ENCODE data around the gene TSGA10IP.
A peak's percentile ranks its signal among the peaks of the same experiment; 100 is the strongest.

The TSGA10IP gene

DNA sequence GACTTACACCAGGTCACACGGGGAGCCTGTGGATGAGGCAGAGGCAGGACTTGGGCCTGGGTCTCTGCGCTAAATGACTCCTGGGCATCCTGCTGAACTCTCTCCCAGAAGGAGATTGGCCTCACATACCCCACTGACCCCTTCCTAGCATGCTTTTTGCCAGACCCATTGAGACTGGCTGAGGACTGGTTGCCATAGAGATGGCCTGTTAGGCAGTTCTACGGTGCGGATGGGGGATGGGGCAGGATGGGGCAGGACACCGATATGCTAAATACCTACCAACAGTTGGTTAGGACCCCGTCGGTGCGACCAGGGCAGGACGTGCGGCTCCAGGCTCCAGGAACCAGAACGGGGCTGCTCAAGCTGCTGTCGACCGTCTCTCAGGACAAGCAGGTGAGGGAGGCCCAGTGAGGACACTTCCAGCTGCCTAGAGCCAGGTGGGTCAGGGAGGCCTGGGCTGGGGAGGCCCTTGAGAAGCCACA lies at the start of gene TSGA10IP:
Gene TSGA10IP, plus strand, starts transcription at position 51 of the 482 bp plus-strand sequence. Its CDS starts 196 bp downstream, at position 247.
- no peak for DNase-seq

GRCh38 chr11:65895482-65895981 lies 49.7 kb upstream of the TSGA10IP start:
- no peak for DNase-seq

- DNase-seq, result no peak
These were observed 49.0 kb upstream of the TSGA10IP start for GRCh38 chr11:65896034-65896999.

DNA sequence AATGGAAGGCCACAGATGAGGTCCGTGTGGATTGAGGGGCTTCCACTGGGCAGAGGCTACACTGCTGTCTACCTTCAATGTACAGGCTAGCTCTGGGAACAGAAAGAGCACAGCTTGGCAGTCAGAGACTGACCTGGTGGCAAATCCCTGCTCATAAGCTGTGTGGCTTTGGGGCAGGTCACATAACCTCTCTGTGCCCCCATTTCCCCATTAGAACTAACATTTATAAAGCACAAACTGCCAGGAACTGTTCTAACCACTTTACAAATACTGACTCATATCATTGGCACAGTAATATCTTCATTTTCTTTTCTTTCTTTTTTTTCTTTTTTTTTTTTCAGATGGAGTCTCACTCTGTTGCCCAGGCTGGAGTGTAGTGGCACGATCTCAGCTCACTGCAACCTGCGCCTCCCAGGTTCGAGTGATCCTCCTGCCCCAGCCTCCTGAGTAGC lies 48.2 kb upstream of the TSGA10IP start:
- no peak for DNase-seq

- DNase-seq, result no peak
These were observed 46.5 kb upstream of the TSGA10IP start for GRCh38 chr11:65898656-65899355.

DNA sequence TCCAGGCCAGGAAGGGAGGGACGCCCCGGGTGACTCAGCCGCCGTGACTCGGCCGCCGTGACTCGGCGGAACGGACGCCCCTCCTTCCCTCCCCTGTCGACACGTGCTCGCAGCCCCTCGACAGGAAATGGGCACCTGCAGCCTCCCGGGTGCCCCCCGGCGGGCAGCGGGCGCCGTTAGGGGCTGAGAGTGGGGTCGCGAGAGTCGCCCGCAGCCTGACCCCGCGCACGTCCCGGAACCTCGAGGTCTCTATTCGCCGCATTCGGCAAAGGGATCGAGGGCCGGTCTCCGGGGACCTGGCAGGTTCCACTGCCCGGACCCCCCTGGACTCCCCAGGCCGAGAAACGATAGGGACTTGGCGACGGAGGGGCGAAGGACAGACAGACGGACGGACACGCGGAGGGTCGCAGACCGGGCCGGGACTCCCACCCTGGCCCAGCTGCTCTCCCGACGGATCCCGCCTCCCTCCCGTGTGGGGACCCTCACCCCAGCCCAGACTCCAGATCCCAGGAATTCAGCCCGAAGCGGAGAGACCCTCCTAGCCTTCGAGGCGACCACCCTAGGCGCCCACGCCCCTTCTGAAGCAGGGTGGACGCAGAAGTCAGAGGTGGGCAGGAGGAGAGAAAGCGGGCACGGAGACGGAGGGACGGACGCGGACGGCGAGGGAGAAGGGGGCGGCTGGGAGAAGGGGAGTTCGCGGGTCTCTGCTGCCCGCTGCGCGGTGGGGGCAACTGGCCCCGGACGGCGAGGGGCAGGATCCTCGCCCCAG lies 45.7 kb upstream of the TSGA10IP start:
- DNase-seq, result no peak

DNA sequence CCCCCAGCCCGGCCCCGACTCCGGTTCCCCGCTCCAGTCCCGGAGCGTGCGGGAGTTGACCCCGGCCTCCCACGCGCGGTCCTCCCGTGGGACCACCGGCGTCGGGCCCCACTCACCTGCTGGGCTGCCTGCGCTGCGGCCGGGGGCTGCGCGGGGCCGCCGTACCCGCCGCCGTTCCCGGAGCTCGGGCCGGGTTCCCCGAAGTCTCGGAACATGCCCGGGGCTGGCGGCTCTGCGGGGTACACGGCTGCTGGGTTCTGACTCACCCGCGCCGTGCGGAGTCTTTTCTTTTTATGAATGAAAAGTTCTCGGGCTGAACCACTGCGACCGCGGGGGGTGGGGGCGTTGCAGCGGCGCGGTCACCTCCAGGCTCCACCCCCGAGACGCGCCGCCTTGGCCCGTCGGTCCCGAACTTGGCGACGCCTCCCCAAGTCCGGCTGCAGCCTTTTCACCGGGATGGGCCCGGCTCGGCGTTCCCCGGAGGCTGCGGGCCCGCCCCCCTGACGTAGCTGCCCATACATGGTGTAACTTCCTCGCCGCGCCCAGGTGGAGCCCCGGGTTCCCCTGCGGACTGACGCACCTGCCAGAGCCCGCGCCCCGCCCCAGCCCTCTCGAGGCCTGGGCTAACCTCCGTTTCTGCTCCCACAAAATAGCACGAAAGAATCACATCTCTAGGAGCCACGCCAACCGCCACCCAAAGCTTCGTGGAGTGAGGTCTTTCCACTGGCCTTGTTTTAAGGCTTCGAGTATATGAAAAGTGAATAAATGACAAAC lies 45.0 kb upstream of the TSGA10IP start, which contains the start of gene FOSL1:
Gene FOSL1, minus strand, starts transcription at position 264 of the 774 bp plus-strand sequence. Its CDS starts 49 bp downstream, at position 215.
- DNase-seq, result peak in 1 of 2 experiments; percentile 46

DNA sequence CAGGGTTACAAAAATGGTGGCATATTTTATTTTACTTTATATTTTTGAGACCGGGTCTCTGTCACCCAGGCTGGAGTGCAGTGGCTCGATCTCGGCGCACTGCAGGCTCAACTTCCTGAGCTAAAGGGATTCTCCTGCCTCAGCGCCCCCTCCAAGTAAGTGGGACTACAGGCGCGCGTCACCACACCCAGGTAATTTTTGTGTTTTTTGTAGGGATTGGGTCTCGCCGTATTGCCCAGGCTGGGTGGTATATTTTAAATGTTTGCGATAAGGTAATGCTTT lies 44.4 kb upstream of the TSGA10IP start:
- DNase-seq, result no peak

DNA sequence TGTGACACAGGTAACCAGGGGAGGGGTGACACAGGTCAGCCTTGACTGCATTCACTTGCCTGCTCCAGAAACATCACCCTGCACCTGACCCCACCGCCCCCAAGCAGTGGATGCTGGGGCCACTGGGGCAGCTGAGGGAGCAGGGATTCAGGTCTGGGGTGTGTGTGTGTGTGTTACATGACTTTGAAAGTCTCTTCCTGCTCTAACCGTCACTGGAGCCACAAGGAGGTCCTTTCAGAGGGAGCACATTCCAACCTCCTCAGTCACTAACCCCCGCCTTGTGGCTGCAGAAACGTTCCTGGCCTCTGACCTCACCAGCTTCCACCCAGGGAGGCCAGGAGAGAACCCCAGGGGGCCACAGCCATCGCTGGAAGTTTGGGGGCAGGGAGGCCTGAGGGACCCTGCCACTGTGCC lies 42.2 kb upstream of the TSGA10IP start:
- DNase-seq, result no peak

DNA sequence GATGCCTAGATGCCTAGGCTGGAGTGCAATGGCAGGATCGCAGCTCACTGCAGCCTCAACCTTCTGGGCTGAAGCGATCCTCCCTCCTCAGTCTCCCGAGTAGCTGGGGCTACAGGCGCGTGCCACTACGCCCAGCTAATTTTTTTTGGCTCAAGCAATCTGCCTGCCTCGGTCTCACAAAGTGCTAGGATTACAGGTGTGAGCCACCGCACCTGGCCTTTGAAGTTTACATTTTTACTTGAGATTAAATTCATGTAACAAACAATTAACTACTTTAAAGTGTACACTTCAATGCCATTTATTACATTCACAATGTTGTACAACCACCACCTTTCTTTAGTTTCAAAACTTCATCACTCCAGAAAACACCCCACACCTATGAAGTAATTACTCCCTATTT lies 41.6 kb upstream of the TSGA10IP start:
- no peak for DNase-seq

DNA sequence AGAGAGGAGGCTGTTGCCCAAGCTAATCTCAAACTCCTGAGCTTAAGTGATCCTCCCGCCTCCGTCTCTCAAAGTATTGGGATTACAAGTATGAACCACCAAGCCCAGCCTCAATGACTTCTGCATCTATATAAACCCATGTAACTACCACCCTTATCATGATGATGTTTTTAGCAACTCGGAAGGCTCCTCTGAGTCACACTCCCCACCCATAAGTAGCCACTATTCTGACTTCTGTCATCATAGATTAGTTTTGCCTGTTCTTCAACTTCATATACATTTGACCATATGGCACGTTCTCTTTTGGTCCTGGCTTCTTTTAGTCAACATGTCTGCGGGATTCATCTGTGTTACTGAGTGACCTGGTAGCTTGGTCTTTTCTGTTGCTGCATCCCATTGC lies 38.7 kb upstream of the TSGA10IP start:
- DNase-seq, result no peak

DNA sequence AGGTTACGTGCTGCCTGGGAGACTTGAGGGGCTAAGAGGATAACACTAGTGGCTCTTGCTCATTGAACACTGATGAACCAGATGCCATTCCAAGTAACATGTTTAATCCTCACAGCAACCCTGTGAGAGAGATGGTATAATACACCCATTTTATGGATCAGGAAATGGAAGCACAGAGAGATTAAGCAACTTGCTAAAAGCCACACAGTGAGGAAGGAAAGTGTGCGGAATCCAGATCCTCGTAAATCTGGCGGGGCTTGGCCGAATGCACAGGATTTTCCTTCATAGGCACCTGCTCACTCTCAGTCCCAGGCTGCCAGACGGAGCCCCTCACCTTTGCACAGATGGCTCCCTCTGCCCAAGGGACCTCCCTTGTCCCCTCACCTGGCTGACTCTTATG lies 37.4 kb upstream of the TSGA10IP start:
- no peak for DNase-seq

DNA sequence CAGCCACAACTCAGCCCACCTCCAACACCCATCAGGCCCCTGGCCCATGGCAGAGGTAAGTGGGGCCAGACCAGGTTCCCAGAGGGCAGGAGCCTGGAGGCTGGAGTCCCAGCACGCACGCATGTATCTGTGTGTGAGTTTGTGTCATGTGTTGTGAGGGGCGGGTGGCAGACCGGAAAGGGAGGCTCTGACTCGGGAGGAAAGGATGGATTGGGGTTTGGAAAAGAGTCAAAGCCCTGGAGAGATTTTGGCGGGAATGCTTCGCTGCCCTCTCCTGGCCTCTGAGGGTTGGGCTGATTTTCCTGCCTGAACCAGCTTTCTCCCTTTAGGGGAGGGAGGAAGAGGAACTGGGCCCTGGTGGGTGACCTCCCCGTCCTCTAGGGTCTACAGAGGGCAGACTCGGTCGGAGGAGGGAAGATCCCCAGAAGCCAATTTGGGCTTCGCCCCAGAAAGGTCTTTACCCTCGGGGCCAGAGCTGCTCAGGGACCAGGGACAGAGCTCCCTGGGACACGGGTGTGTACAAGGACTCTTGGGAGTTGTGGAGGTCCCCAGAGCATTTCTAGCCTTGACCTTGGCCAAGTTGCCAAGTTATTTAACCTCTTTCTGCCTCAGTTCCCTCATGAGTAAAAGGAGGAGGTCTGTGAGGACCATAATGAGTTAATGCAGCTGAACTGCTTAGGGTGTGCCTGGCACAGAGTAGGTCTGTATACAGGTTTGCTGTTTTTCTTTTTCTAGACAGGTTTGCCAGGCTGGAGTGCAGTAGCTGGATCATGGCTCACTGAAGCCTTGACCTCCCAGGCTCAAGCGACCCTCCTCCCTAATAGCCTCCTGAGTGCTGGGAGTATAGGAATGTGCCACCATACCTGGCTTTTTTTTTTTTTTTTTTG lies 33.4 kb upstream of the TSGA10IP start:
- peak; percentile 48 to 76 for DNase-seq

- DNase-seq, result no peak
These were observed 32.4 kb upstream of the TSGA10IP start for GRCh38 chr11:65912845-65913244.

DNA sequence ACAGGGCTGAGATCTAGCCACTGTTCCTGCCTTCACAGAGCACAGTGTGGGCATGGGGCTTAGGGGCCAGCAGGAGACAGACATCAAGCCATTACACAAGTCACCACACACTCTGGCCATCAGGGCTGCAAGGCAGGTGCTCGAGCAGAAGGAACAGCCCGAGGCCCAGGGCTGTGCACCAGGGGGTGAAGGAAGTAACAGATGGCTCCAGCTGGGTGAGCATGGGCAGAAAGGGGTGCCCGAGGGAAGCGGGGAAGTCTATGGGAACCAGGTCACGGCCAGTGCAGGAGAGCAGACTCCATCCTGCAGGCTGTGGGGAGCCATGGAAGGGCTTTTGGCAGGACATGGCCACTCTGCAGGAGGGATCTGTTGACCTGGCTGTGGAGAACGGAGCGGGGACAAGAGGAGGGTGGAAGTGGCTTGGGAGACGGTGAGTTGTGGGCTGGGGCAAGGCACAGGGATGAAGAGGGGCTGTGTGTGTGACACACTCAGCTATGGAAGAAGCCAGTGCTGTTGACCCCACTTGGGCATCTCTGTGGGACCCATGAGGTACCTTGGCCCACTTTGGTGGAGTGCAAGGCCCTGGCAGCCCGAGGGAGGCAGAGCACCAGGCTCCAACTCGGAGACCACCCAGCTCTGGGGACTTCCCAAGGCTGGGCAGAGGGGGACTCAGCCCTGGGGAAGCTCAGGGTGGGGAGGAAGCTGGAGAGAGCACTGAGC lies 30.0 kb upstream of the TSGA10IP start:
- DNase-seq, result peak in 1 of 2 experiments; percentile 27

- peak in 1 of 2 experiments; percentile 69 for DNase-seq
These were observed 29.4 kb upstream of the TSGA10IP start for GRCh38 chr11:65915821-65916251.

DNA sequence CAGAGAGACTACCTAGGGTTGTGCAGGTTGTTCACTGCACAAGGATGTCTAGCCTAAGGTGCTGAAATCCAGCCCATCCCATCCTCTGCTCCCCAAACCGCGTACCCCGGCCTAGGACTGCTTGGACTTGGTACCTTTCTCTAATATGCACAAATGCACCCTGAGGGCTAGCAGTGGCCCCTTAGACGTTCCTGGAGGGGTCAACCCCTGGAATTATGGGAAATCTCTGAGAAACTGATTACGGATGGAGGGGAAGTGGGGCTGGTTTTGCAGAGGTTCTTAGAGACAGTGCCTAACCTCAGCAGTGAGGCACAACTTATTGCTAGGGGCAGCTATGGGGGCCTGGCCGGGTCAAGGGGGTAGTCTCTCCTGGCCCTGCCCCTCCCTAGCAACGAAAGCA lies 28.9 kb upstream of the TSGA10IP start:
- DNase-seq, result no peak

DNA sequence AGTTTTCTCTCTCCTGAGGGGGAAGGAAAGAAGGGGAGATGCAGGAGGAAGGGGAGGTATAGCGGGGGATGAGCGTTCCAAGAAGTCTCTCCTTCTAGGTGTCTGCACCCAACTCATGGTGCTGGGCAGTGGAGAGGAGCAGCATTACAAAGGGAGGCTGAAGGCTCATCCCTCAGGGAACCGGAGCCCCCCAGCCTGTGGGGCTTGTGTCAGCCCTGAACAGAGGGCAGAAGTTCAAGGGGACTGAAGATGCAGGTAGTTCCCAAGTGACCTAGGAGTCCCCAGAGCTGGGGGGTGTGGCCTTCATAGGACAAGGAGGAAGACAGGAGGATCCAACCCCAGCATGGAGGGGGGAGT lies 28.2 kb upstream of the TSGA10IP start:
- DNase-seq, result no peak

DNA sequence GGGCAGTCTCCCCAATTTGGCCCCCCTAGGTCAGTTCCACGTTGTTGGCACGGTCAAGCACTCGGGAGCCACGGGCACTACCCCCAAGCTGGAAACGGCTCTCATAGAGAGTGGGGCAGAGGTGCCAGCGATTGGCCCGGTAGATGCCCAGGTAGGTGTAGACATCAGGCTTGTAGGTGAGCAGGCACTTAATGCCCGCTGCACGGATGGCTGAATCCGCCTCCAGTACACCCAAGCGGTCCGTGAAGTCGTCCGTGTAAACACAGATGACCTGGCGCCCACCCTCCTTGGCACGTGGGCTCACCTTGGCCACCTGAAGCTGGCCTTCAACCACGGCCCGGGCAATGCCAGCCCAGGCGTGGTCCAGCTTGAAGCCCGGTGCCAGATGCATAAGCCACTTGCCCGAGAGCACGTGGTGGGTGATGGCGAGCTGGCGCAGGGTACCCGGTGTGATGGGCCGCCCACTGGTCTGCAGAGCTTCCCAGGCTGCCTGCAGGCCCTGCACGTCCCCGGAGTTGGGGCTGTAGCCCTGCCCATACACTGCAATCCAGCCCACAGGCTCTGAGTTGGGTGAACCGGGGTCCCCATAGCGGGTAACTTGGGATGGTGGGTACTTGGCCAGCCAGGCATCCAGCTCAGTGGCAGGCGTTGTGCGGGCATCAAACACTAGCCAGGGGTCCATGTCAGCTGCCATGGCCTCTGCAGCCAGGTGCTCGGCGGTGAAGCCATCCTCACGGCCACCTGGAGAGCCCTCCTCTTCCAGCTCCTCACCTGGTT lies 27.7 kb upstream of the TSGA10IP start:
- no peak for DNase-seq
